HG03460 (cell line): ENCODE measurements around the gene MED15.
"Not testable (repeated sequence)": the region's sequence is repeated elsewhere in the genome, so short reads cannot be mapped to it uniquely, and the experiment has no call there.

Experiments used
- ATAC-seq: cut with Tn5 transposase; IDR thresholded peaks from one replicate; pipeline ENCODE4 v1.9.1; 2021; ENCODE audit not compliant: unreplicated experiment

MED15 gene

DNA sequence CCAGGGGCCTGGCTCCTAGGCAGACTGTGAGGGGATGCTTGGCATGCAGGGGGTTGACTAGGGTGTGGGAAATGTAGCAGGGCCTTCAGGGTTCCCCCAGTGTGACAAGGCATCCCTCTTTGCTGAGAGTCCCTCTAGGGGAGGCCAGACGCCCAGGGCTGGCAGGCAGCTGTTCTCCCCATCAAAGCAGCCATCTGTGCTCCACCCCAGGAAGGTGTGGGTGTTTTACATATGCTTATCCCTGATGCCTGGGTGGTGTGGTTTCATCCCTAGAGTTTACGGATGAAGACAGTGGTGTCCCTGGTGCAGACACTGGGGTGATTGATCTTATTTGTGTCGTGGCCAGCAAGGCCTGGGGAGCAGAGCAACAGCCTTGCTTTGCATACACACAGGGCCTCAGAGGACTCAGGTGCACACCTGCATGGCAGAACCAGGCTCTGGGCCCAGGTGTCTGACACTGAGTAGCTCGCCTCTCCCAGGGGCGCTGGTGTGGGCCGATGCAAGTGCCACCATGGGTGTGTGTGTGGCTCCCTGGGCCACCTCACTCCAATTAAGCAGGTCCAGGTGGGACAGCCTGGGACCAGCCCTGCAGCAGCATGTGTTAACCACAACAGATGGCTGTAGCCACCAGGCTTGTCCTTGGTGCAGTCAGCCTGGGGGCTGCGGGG, 74.2 kb downstream of the MED15 start:
- ATAC-seq: no peak

DNA sequence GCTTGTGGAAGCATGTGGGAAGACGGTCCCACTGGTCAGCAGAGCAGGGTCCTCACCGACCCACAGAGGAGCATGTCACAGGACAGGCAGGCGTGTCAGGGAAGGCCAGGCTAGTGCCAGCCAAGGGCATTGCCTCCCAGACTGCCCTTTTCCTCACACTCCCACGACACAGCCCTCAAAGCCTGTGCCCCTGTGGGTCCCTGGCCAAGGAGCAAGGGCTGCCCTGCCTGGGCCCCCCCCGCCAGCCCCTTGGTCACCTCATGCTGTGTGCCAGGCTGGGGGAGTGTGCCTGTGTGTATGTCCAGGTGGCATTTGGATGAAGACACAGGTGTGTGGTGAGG, 74.7 kb downstream of the MED15 start:
- ATAC-seq: no peak

DNA sequence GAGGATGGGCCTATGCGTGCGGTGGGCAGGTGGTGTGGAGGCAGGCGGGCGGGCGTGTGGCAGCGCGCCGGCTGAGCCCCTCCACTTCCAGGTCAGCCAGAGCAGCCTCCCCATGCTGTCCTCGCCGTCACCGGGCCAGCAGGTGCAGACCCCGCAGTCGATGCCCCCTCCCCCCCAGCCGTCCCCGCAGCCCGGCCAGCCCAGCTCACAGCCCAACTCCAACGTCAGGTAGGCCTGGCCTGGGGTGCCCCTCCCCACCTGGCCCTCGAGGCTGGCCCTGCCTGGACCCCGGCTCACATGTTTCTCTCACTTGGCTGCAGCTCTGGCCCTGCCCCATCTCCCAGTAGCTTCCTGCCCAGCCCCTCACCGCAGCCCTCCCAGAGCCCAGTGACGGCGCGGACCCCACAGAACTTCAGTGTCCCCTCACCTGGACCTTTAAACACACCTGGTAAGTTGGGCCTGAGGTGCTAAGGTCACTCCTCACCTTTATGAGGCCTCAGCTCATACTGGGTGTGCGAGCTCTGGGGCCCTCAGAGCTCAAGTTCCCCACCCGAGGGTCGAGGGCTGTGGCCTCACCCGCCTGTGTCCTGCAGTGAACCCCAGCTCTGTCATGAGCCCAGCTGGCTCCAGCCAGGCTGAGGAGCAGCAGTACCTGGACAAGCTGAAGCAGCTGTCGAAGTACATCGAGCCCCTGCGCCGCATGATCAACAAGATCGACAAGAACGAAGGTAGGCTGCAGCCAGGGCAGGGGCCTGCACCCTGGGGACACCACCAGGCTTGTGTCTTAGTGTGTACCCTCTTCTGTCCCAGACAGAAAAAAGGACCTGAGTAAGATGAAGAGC, 75.3 kb downstream of the MED15 start:
- no peak for ATAC-seq

DNA sequence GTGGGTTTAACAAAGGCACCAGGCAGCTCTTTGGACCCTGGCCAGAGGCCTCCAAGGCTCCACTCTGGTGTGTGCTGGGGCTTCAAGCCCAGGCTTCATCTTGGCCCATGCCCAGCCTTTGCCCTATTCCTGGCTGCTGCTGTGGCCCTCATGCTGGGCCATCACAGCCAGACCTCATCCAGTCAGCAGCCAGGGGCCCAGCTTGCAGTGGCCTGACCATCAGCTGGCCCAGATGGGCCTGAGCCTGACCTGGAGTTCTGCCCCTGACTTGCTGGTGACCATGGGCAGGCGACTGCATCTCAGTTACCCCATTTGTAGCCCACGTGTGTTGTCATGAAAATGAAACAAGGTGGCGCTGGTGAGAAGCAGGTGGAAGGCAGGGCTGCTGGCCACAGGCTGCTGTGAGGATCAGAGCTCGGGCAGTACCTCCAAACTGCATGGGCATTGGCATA, 76.1 kb downstream of the MED15 start:
- no peak for ATAC-seq

DNA sequence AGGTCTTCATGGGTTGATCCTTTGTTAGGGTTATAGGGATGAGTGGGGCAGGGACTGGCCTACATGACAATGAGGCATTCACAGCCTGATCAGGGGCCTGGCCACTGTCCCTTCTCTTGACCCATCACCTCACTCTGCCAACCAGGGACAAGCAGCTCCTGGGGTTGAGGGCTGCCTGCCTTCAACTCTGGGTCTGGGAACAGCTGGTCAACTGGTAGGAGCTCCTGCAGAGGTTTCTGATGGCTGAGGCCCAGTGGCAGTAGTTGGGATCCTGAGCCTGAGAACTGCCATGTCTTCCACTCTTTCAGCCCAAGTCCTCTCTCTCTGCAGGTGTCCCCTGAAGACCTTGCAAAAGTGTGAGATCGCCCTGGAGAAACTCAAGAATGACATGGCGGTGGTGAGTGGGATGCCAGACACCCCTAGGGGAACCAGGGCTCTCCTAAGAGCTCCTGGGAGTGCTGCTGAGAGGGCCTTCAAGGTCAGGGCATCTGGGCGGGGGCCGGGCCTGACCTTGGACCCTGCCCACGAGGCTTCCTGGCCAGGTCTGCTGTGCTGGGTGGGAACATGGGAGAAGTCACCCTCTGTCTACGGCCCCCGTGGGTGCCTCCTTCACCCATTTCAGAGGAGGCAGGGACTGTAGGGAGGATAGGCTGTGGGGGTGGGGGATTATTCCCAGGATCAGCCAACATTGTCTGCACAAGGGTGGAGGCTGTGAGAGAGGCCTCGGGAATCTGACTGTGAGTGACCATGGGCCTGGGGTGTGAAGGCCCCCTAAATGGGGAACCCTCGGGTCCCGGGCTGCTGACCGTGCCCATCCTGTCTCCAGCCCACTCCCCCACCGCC, 76.8 kb downstream of the MED15 start:
- no peak for ATAC-seq

GRCh38 chr22:20584872-20585638, 77.6 kb downstream of the MED15 start:
- no peak for ATAC-seq

GRCh38 chr22:20585639-20586402, 78.4 kb downstream of the MED15 start:
- no peak for ATAC-seq

DNA sequence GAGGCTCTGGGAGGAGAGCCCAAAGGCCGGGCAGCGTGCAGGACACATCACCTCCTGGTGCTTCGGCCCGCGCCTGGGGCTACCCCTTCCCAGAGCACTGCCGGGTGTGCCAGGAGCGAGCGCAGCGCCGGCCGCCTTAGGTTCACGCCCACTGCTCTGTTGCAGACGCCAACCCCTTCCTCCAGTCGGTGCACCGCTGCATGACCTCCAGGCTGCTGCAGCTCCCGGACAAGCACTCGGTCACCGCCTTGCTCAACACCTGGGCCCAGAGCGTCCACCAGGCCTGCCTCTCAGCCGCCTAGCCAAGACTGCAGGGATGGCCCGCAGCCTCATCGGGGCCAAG, 79.0 kb downstream of the MED15 start:
- no peak for ATAC-seq

DNA sequence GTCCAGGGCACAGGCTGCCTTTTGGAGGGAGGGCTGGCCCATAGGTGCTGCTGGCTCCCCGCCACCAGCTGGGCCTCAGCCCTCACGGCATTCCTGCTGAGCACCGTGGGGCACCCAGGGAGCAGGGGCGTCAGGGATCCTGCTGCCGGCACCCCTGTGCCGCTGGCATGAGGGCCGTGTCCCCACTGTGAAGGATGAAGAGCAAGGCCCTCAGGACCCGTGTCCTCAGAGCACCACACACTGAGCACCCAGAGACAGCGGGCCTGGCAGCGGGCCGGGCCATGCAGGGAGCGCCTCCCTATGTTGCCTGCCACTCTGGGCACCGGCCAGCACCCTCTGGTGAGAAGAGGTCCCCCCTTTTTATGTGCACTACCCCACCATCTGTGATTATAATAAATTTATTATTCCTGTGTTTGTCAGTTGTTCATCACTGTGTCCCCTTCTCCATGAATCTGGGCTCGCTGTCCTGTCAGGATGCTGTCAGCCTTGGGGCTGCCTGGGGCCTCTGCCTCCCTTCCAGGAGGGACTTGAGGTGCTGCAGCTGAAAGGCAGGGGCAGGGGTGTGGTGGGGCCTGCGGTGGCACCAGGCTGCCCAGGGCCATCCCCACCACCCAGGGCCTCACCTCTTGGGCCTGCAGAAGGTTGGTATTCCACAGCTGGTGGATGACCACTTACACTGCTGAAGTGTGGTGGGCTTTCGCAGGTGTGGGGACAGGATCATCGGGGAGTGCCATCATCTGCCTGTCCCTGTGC, 80.0 kb downstream of the MED15 start:
- ATAC-seq: no peak

DNA sequence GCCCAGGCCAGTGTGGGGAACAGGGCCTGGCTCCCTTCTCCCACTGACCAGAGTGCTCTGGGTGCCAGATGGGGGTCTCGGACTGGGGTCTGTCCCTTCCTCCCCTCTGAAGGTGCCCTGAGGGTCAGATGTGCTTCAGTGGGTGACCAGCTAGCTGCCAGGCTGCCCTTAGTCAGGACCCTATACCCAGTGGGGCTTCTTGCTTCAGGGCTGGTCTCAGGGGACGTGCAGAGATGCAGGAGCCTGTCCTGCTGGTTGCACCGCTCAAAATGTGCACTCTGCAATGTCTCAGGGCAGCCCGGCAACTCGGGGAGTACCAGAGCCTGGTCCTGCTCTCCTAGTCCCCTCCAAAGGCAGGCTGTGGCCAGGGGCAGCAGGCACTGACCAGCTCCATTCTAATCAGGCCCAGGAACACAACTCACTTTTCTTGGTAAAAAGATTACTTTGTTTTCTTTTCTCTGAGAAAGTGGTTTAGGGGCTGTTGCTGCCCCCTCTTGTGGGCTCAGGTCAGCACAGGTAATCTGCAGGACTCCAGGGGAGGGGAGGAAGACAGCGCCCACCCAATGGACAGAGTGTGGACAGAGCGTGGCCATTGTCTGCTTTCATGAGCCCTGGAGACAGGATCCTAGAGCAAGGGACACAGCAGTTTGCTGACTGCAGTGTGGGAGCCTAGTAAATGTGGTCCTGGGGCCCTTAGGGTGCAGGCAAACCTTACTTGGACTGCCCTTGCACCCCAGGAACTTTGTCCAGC, 80.9 kb downstream of the MED15 start:
- ATAC-seq: no peak

DNA sequence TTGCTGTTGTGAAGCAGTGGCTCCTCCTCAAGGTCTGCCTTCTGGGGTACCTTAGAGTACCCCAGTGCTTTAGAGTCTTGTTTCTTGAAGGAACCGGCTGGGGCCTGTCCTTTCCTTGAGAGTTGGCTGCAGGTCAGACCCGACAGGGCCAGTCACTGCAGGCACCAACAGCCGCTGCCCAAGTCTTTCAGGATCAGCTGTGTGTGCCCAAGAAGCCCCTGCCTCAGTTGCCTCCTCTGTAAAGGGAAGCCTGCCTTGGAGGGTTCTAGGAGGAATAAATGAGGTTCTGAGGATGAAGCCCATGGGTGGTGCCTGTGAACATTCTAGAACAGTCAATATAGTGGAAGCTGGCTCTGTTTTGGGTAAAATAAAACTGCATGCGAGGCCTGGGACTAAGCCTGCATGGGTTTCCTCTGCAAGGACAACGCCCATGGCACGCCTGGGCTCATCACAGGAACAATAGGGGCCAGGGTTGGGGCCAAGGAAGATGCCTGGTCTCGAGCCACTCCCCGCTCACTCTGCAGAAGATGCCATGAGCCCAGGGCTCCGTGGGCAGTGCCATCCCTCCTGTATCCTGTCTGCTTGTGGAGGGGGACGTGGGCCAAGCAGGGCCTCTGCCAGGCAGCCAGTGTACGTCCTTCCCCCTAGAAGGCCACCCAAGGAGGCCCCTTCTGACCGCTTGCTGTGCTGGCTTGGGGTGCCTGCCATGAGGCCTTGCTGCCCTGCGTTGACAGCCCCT, 81.6 kb downstream of the MED15 start:
- no peak for ATAC-seq

GRCh38 chr22:20589614-20590476, 82.4 kb downstream of the MED15 start:
- no peak for ATAC-seq

DNA sequence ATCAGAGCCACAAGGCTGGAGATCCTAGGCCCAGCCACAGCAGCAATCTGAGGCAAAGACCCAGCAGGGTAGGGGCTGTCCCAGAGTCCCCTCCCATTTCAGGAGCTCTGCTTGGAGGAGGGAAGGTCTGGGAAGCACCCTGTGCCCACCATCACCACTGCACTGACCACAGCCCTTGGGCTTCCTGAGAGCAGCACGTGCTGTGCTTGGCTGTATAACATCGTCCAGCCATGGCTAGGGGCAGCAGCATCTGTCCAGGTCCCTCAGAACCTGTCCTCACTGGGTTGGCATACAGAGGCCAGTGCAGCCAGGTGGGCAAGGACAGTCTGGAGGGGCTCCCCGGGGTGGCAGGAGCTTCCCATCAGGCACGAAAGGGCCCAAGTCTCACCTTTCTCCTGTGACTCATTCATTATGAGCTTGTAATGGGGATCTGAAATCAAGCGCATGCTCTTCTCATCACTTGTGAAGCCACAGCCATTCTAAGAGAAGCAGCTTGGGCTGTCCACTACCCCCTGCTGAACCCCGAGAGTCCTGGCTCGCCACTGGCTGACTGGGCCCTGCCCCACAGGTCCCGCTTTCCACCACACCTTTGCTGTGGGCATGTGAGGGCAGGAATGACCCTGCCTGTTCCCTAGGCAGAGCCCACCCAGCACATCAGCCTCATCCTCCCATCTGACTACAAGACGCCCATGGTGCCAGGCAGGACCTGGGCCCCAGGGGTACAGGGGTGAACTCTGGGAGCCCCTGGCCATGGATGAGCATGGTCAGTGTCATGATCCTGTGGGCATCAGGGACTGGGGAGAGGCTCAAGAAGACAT, 83.3 kb downstream of the MED15 start:
- ATAC-seq: no peak

DNA sequence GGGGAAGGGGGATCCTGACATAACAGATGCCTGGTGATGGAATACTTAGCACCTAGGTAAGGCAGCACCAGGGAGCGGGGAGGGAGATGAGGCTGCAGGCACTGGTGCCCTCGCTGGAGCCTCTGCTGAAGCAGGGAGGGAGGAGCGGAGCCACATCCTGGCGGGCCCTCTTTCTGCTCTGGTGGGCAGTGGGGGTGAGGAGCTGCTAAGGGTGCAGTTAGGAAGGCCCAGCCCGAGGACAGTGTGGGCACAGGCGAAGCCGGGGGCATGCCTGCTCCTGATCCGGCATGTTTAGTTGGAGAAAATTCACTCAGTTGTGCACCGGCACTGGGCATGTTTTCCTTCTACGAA, 83.9 kb downstream of the MED15 start:
- ATAC-seq: no peak

GRCh38 chr22:20591660-20592310, 84.4 kb downstream of the MED15 start:
- no peak for ATAC-seq

DNA sequence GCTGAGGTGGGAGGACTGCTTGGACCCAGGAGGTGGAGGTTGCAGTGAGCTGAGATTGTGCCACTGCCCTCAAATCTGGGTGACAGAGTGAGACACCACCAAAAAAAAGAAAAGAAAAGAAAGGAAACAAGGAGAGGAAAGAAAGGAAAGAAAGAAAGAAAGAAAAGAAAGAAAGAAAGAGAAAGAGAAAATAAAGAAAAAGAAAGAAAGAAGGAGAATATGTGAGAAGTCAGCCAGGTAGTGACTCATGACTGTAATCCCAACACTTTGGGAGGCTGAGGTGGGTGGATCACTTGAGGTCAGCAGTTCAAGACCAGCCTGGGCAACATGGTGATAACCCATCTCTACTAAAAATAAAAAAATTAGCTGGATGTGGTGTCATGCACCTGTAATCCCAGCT, 86.6 kb downstream of the MED15 start:
- not testable (repeated sequence) for ATAC-seq
